H4 (cell line): ENCODE data around the gene SOS2. TPM values are rescaled to one million over a fixed set of nuclear protein-coding genes. Genes with fewer than 3 reads are reported as not detected.
A peak's percentile ranks its signal among the peaks of the same experiment; 100 is the strongest.
"Not testable (repeated sequence)": the region's sequence is repeated elsewhere in the genome, so short reads cannot be mapped to it uniquely, and the experiment has no call there.

Experiments
- DNase-seq: peaks from one replicate; pipeline ENCODE4 v3.0.0-alpha.2; 2015; ENCODE audit warnings: low spot score
- total RNA-seq: library from RNA; depleted of rRNA; stranded (reverse); fragments of >200 nt; shearing (Covaris generic); gene quantifications from 2 replicates; pipeline ENCODE4 v1.2.3, GENCODE V29; 2014; rRNA removed

The SOS2 gene
- total RNA-seq, 1 experiment from 2014 or later = 13.4 TPM

GRCh38 chr14:50085570-50086320, 145.6 kb downstream of the SOS2 start:
- no peak for DNase-seq

GRCh38 chr14:50084666-50085065, 146.7 kb downstream of the SOS2 start:
- DNase-seq = no peak

- peak; percentile 46 for DNase-seq
Measured at GRCh38 chr14:50083467-50084337, 147.7 kb downstream of the SOS2 start.

GRCh38 chr14:50082784-50083466, 148.5 kb downstream of the SOS2 start:
- DNase-seq = peak; percentile 64

- no peak for DNase-seq
Measured at GRCh38 chr14:50082308-50082742, 149.1 kb downstream of the SOS2 start.

- DNase-seq = not testable (repeated sequence)
Measured at GRCh38 chr14:50079103-50079502, 152.3 kb downstream of the SOS2 start.

GRCh38 chr14:50073663-50074062, 157.7 kb downstream of the SOS2 start:
- not testable (repeated sequence) for DNase-seq

- DNase-seq = no peak
Measured at GRCh38 chr14:50072395-50072794, 159.0 kb downstream of the SOS2 start.

GRCh38 chr14:50070840-50071548, 160.4 kb downstream of the SOS2 start:
- no peak for DNase-seq

- no peak for DNase-seq
Measured at GRCh38 chr14:50070230-50070629, 161.1 kb downstream of the SOS2 start.

- no peak for DNase-seq
Measured at GRCh38 chr14:50069325-50069724, 162.1 kb downstream of the SOS2 start.

- no peak for DNase-seq
Measured at GRCh38 chr14:50068496-50068895, 162.9 kb downstream of the SOS2 start.

- DNase-seq = peak; percentile 39
Measured at GRCh38 chr14:50067723-50068495, 163.5 kb downstream of the SOS2 start.

Other genes with a start within 250 kb of the SOS2 start
- 5.1 and 5.8 TPM in 2 replicates for gene VCPKMT, start 115.0 kb downstream of the SOS2 start, total RNA-seq
- 4.4 and 6.5 TPM in 2 replicates for gene L2HGDH, start 80.7 kb upstream of the SOS2 start, total RNA-seq
- gene DMAC2L, start 80.7 kb upstream of the SOS2 start, total RNA-seq = 7.7 and 8.5 TPM in 2 replicates
- gene CDKL1, start 165.3 kb upstream of the SOS2 start, total RNA-seq = 2.5 and 4.9 TPM in 2 replicates